Measurements from ENCODE around the gene CDT1.

The CDT1 gene

DNA sequence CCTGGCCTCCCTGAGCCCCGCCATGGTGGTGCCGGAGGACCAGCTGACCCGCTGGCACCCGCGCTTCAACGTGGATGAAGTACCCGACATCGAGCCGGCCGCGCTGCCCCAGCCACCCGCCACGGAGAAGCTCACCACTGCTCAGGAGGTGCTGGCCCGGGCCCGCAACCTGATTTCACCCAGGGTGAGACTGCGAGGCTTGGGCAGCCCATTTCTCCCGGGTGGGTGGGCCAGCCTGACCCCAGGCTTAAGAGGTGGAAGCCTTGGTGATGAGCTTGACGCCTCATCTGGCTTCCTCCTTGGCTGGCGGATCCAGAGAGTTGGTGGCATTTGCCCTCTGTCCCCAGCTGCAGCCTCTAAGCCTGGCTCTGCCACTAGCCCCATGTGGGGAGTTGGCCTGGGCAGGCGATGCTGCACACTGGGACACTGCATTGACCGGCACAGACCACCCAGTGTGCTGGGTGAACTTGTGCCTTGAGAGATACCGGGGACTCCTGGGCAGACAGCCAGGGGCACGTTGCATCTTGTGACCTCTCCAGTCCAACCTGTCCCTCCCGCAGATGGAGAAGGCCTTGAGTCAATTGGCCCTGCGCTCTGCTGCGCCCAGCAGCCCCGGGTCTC lies 3.0 kb downstream of the CDT1 start:
- DNase-seq, result no peak

DNA sequence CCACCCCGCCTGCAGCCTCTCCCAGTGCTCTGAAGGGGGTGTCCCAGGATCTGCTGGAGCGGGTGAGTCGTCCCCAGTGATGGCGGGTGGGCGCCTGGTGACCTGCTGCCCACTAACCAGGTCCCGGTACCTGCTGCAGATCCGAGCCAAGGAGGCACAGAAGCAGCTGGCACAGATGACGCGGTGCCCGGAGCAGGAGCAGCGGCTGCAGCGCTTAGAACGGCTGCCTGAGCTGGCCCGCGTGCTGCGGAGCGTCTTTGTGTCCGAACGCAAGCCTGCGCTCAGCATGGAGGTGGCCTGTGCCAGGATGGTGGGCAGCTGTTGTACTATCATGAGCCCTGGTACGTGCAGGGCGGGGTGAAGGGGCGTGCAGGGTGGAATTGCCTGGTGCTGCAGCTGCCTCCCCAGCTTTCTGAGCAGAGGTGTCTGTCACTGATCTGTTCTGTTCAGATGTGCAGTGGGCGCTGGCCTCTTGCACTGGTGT lies 3.6 kb downstream of the CDT1 start:
- no peak for DNase-seq

- no peak for DNase-seq
Measured at GRCh38 chr16:88807626-88808453, 4.3 kb downstream of the CDT1 start.

DNA sequence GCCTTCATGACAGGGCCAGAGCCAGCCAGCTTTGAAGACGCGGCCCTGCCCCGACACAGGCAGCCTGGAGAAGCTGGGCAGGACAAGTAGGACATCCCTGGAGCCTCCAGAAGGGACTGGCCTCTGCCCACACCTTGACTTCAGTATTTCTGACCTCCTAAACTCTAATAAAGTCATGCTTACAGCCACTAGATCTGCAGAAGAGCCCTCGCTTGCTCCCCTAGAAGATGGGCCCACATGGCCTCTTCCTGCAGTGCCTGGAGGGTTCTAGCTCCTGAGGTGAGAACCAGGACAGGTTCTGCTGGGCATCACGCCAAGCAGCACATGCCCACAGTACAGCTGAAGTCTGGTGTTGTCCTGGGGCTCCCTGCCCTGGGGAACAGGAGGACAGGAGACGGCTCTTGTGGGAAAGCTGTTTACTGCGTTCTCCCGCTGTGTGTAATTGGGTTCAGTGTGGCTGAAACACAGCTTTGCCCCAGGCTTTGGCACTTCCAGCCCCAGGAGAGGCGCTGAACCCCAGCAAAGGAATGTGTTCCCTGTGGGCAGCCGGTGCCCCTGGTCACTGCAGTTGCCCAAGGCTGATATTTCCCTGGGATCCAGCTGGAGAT lies 5.6 kb downstream of the CDT1 start:
- DNase-seq, result no peak

DNA sequence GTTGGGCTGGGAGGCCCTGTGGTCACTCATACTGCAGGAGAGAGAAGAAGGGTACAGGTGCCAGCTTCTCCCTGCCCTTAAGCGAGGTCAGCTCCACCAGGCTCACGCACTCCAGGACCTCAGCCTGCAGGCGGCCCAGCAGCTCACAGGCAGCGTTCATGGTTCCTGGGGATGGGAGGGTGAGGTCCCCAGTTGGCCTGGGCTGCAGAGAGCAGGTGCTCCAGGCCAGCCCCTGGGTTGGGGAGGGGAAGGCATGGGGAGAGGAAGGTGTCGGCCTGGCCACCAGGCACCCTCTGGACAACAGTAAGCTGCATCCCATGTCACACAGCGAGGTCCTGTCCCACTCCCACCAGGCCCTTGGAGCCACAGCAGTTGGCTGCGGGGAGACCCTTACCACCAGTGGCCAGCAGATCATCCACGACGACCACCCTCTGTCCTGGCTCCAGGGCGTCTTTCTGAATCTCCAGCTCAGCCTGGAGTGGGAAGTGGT lies 6.1 kb downstream of the CDT1 start:
- no peak for DNase-seq

DNA sequence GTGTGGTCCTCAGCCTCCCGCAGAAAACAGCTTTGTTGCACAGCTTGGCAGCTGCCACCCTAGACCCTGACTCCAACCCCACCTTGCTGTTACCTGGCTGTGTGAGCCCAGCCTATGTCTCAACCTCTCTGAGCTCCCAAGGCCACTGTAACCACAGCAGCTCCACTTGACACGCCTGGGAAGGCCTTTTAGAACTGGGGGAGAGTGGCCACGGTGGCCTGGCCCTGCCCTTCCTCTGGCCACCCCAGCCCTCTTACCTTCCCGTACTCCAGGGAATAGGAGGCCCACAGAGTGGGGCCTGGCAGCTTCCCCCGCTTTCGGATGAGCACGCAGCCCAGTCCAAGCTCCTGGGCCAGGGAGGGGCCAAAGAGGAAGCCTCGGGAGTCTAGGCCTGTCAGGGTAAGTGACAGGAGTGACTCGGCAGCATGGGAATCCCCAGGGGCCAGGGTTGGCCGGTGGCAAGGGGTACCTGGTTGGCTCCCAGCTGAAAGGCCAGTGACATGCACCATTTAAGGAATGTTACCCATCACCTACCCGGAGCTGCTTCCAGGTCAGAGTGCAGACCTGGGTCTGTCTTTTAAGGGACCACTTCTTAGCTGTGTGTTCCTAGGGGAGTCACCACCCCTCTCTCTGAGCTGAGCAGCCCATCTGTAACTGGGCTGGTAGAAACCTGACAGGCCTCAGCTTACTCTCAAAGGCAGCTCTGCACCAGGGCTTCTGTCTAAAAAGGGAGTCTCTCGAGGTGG lies 6.8 kb downstream of the CDT1 start:
- DNase-seq, result peak; percentile 65

DNA sequence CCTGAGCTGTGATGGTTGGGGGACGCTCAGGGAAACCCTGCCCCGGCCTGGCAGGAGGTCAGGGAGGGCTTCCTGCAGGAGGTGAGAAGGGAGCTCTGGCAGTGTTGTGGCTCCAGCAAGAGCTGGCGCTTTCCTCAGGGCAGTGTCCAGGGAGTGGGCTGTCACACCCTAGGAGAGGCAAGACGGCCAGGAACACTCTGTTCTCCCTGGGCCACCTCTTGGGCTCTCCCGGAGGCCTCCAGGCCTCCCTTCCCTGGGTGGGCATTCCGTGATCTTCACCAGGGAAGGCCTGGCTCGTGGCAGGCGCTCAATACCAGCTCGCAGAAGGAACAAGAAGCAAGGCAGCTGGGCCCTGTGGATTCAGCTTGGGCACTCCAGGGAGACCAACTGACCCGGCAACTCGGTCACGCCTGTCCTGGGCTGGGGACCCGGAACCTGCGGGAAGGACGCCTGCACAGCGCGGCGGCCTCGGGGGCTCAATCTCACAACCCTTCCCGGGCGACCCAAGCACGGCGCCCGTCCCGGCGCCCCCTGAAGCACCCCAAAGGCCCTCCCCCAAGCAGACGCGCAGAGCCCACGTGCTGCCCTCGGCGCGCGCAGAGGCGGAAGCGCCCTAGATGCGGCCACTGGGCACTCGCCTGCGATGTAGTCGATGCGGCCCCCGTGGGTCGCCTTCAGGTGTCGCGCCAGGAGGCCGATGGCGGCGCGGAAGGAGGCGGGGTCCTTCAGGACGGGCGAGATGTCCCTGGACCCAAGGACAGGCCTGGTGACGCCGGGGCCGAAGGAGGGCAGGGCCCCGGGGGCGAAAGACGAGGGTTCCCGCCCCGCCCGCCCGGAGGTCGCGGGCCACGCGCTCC lies 7.6 kb downstream of the CDT1 start:
- peak; percentile 83 for DNase-seq

- DNase-seq, result peak; percentile 98
Measured at GRCh38 chr16:88811769-88812512, 8.4 kb downstream of the CDT1 start, which contains the start of gene APRT. Gene APRT, minus strand, starts transcription at chr16:88811928. Its CDS starts 29 bp downstream, at chr16:88811899.

DNA sequence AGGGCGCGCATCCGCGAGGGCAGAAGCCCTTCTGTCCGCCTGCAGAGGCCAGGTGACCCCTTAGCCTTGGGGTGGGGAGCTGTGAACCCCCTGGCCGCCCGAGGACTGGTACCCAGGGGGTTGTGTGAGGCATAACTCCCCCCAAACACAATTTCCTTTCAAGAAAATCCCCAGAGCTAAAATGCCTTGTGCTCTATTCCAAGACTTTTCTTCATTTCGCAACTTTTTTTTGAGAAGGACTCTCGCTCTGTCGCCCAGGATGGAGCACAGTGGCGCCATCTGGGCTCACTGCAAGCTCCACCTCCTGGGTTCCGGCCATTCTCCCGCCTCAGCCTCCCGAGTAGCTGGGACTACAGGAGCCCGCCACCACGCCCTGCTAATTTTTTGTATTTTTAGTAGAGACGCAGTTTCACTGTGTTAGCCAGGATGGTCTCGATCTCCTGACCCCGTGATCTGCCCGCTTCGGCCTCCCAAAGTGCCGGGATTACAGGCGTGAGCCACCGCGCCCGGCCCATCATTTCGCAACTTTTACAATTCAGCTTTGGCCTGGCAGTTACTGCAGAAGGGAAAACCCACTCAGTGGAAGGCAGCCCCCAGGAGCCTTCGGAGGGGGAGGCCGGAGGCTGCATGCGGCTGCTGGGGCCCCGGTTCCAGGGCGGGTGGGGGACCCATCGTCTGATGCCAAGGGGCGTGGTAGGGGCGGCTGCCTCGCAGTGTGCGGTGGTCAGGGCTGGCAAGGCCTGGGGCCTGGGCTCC lies 9.1 kb downstream of the CDT1 start:
- no peak for DNase-seq

DNA sequence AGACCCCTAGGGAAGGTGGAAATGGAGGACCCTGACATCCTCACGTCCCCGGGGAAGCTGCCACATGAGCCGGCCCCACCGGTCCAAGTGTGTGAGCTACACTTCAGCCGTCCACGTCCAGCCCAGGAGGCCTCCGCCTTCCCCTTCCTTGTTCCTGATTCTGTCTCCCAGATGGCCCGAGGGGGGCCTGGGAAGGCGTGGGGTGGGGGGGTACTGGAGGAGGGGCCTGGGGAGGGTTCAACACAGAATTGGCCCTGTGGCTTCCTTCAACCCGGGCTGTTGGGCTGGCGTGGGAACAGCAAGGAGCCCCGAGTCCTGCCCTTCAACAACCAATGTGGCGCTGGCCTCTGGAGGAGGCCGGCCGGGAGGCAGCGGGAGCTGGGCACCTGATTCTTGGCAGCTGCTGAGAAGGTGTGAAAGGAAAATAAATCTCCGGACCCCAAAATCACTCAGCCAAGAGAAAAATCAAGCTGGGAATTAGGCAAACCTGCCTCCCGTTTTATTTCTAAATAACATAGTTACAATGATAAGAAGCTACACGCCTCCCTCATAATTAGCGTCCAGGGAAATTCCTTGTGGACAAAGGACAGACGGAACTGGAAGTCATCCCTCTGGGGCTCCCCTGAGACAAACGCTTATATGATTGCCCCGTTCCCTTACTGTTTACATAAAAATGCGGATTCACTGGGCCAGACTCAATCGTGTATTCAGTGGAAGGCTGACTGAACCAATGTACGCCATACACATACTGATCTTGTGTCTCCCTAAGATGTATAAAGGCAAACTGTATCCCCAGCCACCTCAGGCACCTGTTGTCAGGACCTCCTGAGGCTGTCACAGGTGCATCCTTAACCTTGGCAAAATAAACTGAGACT lies 9.9 kb downstream of the CDT1 start:
- no peak for DNase-seq

DNA sequence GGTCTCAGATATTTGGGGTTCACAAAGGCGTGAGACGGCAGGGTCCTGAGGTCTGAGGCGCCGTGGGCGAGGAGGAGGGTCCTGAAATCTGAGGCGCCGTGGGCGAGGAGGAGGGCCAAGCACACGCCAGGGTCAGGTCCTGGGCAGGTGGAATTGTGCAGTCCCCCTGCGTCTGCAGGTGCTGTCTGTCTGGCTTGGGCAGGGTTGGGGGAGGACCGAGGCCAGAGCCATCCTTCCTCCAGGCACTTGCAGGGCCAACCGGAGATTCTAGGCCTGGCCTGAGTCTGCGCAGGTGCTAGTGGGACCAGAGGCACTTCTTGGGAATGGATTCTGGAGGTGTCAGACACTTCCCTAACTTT lies 10.5 kb downstream of the CDT1 start:
- DNase-seq, result no peak

- no peak for DNase-seq
Measured at GRCh38 chr16:88815227-88815626, 11.6 kb downstream of the CDT1 start.

DNA sequence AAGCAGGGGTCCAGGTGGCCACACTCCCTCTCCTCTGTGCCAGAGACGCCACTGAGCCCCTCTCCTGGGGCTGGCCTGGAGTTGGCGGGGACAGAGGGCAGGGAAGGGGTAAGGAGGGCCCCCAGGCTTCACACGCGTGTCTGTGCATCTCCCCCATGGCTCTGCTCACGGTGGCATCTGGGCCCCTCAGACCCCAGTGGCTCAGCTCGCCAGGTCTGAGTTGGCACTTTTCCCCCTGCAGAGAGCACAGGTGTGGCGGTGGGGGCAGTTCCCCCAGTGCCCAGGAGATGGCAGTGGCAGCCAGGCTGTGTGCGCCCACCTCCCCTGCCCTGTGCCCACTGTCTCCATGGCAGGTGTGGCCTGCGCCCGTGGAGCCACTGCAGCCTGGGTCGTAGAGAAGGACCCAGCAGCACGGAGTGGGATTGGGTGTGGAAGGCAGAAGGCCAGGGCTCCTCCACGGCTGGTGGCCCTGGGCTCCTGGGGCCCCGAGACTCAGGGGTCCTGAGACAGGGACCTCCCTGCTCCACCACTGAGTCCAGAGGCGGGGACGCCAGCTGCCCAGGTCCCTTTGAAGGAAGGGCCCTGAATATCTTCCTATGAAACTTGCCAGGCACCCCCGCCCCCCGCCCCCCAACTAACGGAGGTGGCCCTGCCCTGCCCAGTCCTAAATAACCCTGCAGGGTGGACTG lies 12.5 kb downstream of the CDT1 start:
- DNase-seq, result no peak

GRCh38 chr16:88816736-88817535 lies 13.3 kb downstream of the CDT1 start:
- no peak for DNase-seq

DNA sequence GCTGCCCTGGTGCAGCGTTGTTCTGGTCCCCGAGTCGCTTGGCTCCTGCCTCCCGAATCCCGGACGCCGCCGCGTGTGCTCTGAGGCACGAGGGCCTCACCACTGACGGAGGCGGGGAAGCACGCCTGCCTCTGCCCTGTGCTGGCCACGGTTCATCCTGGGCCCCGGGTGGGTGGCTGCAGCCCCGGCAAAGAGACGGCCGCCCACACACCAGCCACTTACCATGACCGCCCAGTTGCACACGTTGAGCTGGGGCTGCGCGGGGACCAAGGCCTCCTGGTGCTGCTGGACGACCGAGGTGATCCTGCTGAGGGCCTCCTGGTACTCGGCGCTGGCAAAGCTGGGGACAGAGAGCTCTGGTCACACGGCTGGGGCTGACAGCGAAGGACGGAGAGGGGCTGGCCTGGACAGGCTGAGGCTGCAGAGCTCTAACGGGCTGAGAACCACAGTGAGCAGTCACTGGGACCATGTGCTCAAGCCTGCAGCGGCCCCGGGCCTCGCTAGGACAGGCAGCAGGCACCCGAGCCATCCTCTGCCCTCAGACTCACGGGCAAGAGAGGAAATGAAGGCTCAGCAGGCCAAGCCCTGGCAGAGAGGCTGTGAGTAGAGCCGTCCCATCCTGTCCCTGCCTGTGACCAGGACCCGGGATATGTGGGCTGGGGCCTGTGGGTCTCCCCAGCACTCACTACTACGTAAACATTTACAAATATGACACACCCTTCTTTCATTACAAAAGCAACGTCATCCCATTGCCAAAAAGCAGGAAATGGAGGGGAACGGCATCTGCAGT lies 14.4 kb downstream of the CDT1 start:
- no peak for DNase-seq

- no peak for DNase-seq
Measured at GRCh38 chr16:88818575-88818874, 14.9 kb downstream of the CDT1 start.

DNA sequence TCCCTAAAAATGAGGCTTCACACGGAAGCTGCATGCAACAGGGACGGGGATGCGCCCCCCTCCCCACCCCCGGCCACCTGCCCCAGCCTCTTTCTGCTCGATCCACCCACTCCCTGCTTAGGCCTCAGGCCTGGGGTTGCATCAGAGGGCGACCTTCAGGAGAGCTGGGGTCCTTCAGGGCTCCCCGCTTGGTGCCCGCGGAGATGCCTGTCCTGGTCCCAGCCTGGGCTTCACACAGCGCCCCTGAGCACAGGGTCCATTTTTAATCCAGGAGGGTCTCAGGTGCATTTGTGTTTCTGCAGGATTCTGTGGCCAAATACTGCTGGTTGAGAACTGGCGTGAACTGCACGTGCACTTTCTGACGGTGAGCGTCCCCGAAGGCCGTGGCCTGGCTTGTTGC lies 15.5 kb downstream of the CDT1 start:
- no peak for DNase-seq
